H1 (cell line): Measurements from ENCODE around the gene SRCIN1. TPM values are rescaled to one million over a fixed set of nuclear protein-coding genes. Genes with fewer than 3 reads are reported as not detected.

Experiments used
- CTCF ChIA-PET: fragments of 300-600 bp; sonication (Branson Sonifier 250); formaldehyde crosslinking; loops from one replicate; lab custom pipeline; 2021; ENCODE audit not compliant: partially characterized antibody; lab: Charles Lee
- POLR2A ChIA-PET: fragments of 300-600 bp; sonication (Branson Sonifier 250); formaldehyde crosslinking; loops from one replicate; lab custom pipeline; 2021; ENCODE audit warnings: inconsistent platforms; ENCODE audit not compliant: partially characterized antibody; lab: Charles Lee
- DNase-seq, 2 experiments: peaks; one replicate each; pipeline versions ENCODE4 v3.0.0 to v3.0.0-alpha.2; 2010 to 2022; ENCODE audit warnings: low spot score in 2 of 2, low read depth in 1 of 2, mixed read lengths in 1 of 2
- FAIRE-seq: peaks from 2 replicates; lab custom pipeline; 2011; peaks lifted over from hg19 to GRCh38; lab: Jason Lieb, UNC
- H2AFZ ChIP-seq: 2 replicates; pipeline ENCODE4 v1.8.1; 2012; ENCODE audit warnings: low read length, inconsistent platforms
- H2AK5ac ChIP-seq: 2 replicates; pipeline ENCODE4 v1.6.1; 2013; ENCODE audit warnings: low read depth, low read length
- H2BK120ac ChIP-seq: replicated peaks from 2 replicates; pipeline ENCODE3; 2013; ENCODE audit warnings: low read depth, low read length, inconsistent platforms
- H2BK12ac ChIP-seq: 2 replicates; pipeline ENCODE4 v1.6.1; 2013; ENCODE audit warnings: low read depth, low read length
- H2BK15ac ChIP-seq: 2 replicates; pipeline ENCODE4 v1.6.1; 2013; ENCODE audit warnings: low read length
- H2BK20ac ChIP-seq: 2 replicates; pipeline ENCODE4 v1.6.1; 2013; ENCODE audit warnings: low read length
- H2BK5ac ChIP-seq: 2 replicates; pipeline ENCODE4 v1.6.1; 2013; ENCODE audit warnings: low read depth, low read length
- H3K14ac ChIP-seq: 2 replicates; pipeline ENCODE4 v1.6.1; 2013; ENCODE audit warnings: inconsistent platforms; ENCODE audit not compliant: insufficient read length
- H3K18ac ChIP-seq: 2 replicates; pipeline ENCODE4 v1.6.1; 2013; ENCODE audit warnings: low read length; ENCODE audit errors: extremely low read depth
- H3K23ac ChIP-seq: 2 replicates; pipeline ENCODE4 v1.6.1; 2013; ENCODE audit warnings: inconsistent platforms; ENCODE audit not compliant: insufficient read length
- H3K23me2 ChIP-seq: 2 replicates; pipeline ENCODE4 v1.6.1; 2013; ENCODE audit warnings: low read depth, low read length
- H3K27ac ChIP-seq: 2 replicates; pipeline ENCODE4 v1.6.1; 2011; ENCODE audit warnings: low read depth, low read length, inconsistent platforms
- H3K27me3 ChIP-seq, 4 experiments: replicated peaks in 1 of 4; 1 replicate in 1 of 4; 2 replicates in 3 of 4; pipeline versions ENCODE4 v1.6.1 to v1.8.1; 2011 to 2013; ENCODE audit warnings: low read length in 3 of 4, mild to moderate bottlenecking in 3 of 4, inconsistent platforms in 2 of 4, mixed read lengths in 2 of 4, moderate library complexity in 1 of 4; ENCODE audit not compliant: control insufficient read depth in 3 of 4, insufficient read depth in 3 of 4; ENCODE audit errors: extremely low read depth in 1 of 4
- H3K36me3 ChIP-seq, 4 experiments: 2 replicates each; pipeline versions ENCODE4 v1.6.1 to v1.8.1; 2011 to 2013; ENCODE audit warnings: mild to moderate bottlenecking in 4 of 4, low read length in 3 of 4, moderate library complexity in 2 of 4, control low read depth in 1 of 4, inconsistent platforms in 1 of 4; ENCODE audit not compliant: insufficient read depth in 4 of 4, control insufficient read depth in 2 of 4
- H3K4ac ChIP-seq: replicated peaks from 2 replicates; pipeline ENCODE3; 2013; ENCODE audit warnings: low read length, low read depth, mixed read lengths, inconsistent platforms; ENCODE audit not compliant: insufficient read length
- H3K4me1 ChIP-seq, 4 experiments: replicated peaks in 1 of 4; 1 replicate in 1 of 4; 2 replicates in 3 of 4; pipeline versions ENCODE4 v1.6.1 to v1.8.1; 2011 to 2013; ENCODE audit warnings: low read length in 3 of 4, inconsistent platforms in 2 of 4, mixed read lengths in 1 of 4; ENCODE audit not compliant: insufficient read depth in 4 of 4, control insufficient read depth in 3 of 4
- H3K4me2 ChIP-seq, 2 experiments: 2 replicates each; pipeline versions ENCODE4 v1.6.1 to v1.8.1; 2011 to 2013; ENCODE audit warnings: low read depth in 2 of 2, low read length in 2 of 2, control low read depth in 1 of 2, inconsistent platforms in 1 of 2, mild to moderate bottlenecking in 1 of 2; ENCODE audit not compliant: insufficient read depth in 1 of 2
- H3K4me3 ChIP-seq, 4 experiments: fragments of 200-600, 300-600 bp in 1 of 4; sonication (generic), shearing (Covaris generic), sonication (Bioruptor Twin) in 1 of 4; 2 replicates each; pipeline versions ENCODE4 v1.5.1 to v1.8.1; 2011 to 2016; ENCODE audit warnings: low read length in 4 of 4, low read depth in 3 of 4, control low read depth in 2 of 4, inconsistent platforms in 2 of 4, mild to moderate bottlenecking in 2 of 4, mixed read lengths in 1 of 4, moderate library complexity in 1 of 4; ENCODE audit not compliant: insufficient read depth in 2 of 4; ENCODE audit errors: extremely low read depth in 1 of 4
- H3K56ac ChIP-seq: replicated peaks from 2 replicates; pipeline ENCODE3; 2013; ENCODE audit warnings: low read depth, mild to moderate bottlenecking, mixed read lengths, low read length, inconsistent platforms; ENCODE audit not compliant: insufficient read length
- H3K79me1 ChIP-seq: 2 replicates; pipeline ENCODE4 v1.6.1; 2013; ENCODE audit warnings: low read depth, low read length, control low read depth
- H3K79me2 ChIP-seq, 2 experiments: 2 replicates each; pipeline versions ENCODE4 v1.6.1 to v1.8.1; 2012 to 2013; ENCODE audit warnings: low read length in 2 of 2, mild to moderate bottlenecking in 2 of 2, inconsistent platforms in 1 of 2; ENCODE audit not compliant: insufficient read depth in 2 of 2, control insufficient read depth in 1 of 2
- H3K9ac ChIP-seq, 4 experiments: replicated peaks in 1 of 4; 1 replicate in 1 of 4; 2 replicates in 3 of 4; pipeline versions ENCODE4 v1.6.1 to v1.8.1; 2011 to 2013; ENCODE audit warnings: low read depth in 3 of 4, low read length in 3 of 4, control low read depth in 2 of 4, mild to moderate bottlenecking in 2 of 4, moderate library complexity in 2 of 4, inconsistent platforms in 1 of 4; ENCODE audit errors: extremely low read depth in 1 of 4
- H3K9me3 ChIP-seq, 2 experiments: 2 replicates each; pipeline versions ENCODE4 v1.6.1 to v1.8.1; 2012 to 2013; ENCODE audit warnings: mild to moderate bottlenecking in 2 of 2, moderate library complexity in 2 of 2, control low read depth in 1 of 2, inconsistent platforms in 1 of 2, low read depth in 1 of 2, low read length in 1 of 2, mixed read lengths in 1 of 2; ENCODE audit not compliant: insufficient read depth in 2 of 2
- H4K20me1 ChIP-seq, 2 experiments: replicated peaks in 1 of 2; 2 replicates each; pipeline versions ENCODE3 to v1.8.1; 2011 to 2013; ENCODE audit warnings: inconsistent platforms in 2 of 2, low read length in 2 of 2, mild to moderate bottlenecking in 1 of 2; ENCODE audit not compliant: insufficient read depth in 2 of 2, control insufficient read depth in 1 of 2
- H4K5ac ChIP-seq: 2 replicates; pipeline ENCODE4 v1.6.1; 2013; ENCODE audit warnings: low read length, low read depth, mixed read lengths, inconsistent platforms; ENCODE audit not compliant: insufficient read length
- H4K8ac ChIP-seq: 2 replicates; pipeline ENCODE4 v1.8.0; 2013; ENCODE audit warnings: mild to moderate bottlenecking, moderate library complexity, low read length, inconsistent platforms; ENCODE audit not compliant: insufficient read depth; ENCODE audit errors: extremely low read depth
- H4K91ac ChIP-seq: replicated peaks from 2 replicates; pipeline ENCODE3; 2013; ENCODE audit warnings: low read length, mixed read lengths, inconsistent platforms; ENCODE audit not compliant: insufficient read length
- CTCF ChIP-seq, 3 experiments: IDR thresholded peaks; 1 replicate in 2 of 3; 2 replicates in 1 of 3; pipeline versions ENCODE4 v1.5.1 to v1.6.1; 2011; ENCODE audit warnings: low read length in 3 of 3, mild to moderate bottlenecking in 3 of 3, inconsistent platforms in 2 of 3, low read depth in 1 of 3, moderate library complexity in 1 of 3; ENCODE audit not compliant: insufficient read depth in 1 of 3; ENCODE audit errors: control extremely low read depth in 1 of 3
- RAD21 ChIP-seq, 2 experiments: IDR thresholded peaks in 1 of 2; conservative IDR thresholded peaks in 1 of 2; 2 replicates each; pipeline ENCODE4 v1.6.1; 2011; ENCODE audit warnings: low read depth in 2 of 2, low read length in 2 of 2, improper control_type of control experiment in 1 of 2, inconsistent platforms in 1 of 2, mild to moderate bottlenecking in 1 of 2, moderate library complexity in 1 of 2
- RNF2 ChIP-seq: fragments of 200-900, 300-1000 bp; sonication (generic); IDR thresholded peaks from 2 replicates; pipeline ENCODE4 v1.7.1; 2016; ENCODE audit warnings: borderline replicate concordance, low read depth, mild to moderate bottlenecking, antibody characterized with exemption, low read length; ENCODE audit not compliant: poor library complexity, severe bottlenecking; ENCODE audit errors: missing control alignments
- WGBS, 2 experiments: shearing (Covaris generic) in 1 of 2; methylation state at CpG; one replicate each; pipeline versions ENCODE4 v1.1.6 to v1.1.7; 2013 to 2015; ENCODE audit warnings: low lambda C conversion rate in 2 of 2, mixed read lengths in 2 of 2, inconsistent platforms in 1 of 2, low coverage in 1 of 2, missing lambda C conversion rate in 1 of 2; ENCODE audit not compliant: insufficient replicate concordance in 2 of 2, insufficient coverage in 1 of 2, insufficient read length in 1 of 2; ENCODE audit errors: extremely low coverage in 1 of 2, missing lambda C conversion rate in 1 of 2; 5-methylcytosine and 5-hydroxymethylcytosine counted together
- polyA plus RNA-seq, 7 experiments: library from polyadenylated mRNA; depleted of rRNA in 3 of 7; stranded (reverse) in 5 of 7; unstranded in 2 of 7; fragments of >200 nt in 5 of 7; fragments of 200-250 nt in 2 of 7; gene quantifications; 1 replicate in 5 of 7; 2 replicates in 1 of 7; 4 replicates in 1 of 7; pipeline versions ENCODE4 v1.2.1 to v1.2.3, GENCODE V29; 2011 to 2013; ENCODE audit warnings: missing spikeins in 2 of 7, mixed read lengths in 2 of 7
- total RNA-seq: library from RNA; stranded (reverse); fragmentation: NEBNext Ultra II Directional; extraction: Animal tissue kit (Norgen Biotek cat#: 25700); gene quantifications from 2 replicates; pipeline ENCODE4 v1.2.1, GENCODE V29; 2021

Gene SRCIN1
- total and polyA plus RNA-seq, 2 of the 8 experiments (the other 6 are each of a cell fraction or from before 2014, with no cell fraction given): 2.8 to 3.8 TPM

- H3K79me2 ChIP-seq: no peaks in the 10 kb centered on the region
- H2BK20ac ChIP-seq: no peak overlapping the region
- no peak overlapping the region for H3K14ac ChIP-seq
- no peak overlapping the region for H2AFZ ChIP-seq
- no peak overlapping the region for H3K4me3 ChIP-seq
- H4K8ac ChIP-seq: no peak overlapping the region
- H2BK120ac ChIP-seq: no peak overlapping the region
- H2AK5ac ChIP-seq: no peak overlapping the region
- no peak for TF ChIP-seq RNF2
- peak in 1 of 2 experiments; percentile 31; a peak in 2 of 4 replicates for TF ChIP-seq RAD21 (IDR thresholded peaks at IDR 0.05 in 1 of 2, conservative IDR thresholded peaks at IDR 0.05 in 1 of 2; ENCODE audit: low read depth in 2 of 2, low read length in 2 of 2)
- TF ChIP-seq CTCF (IDR thresholded peaks at IDR 0.05; ENCODE audit: control extremely low read depth in 1 of 3, insufficient read depth in 1 of 3, low read depth in 1 of 3, low read length in 3 of 3): peak; percentile 12 to 41 (median 18); a peak in 3 of 4 replicates
- FAIRE-seq (no peak), DNase-seq (no peak)
- peaks cover 11 to 24% of the 10 kb centered on the region in 2 experiments for H4K20me1 ChIP-seq
- peaks cover 7 to 27% (median 14%) of the 10 kb centered on the region in 4 experiments for H3K4me1 ChIP-seq
- H3K27ac ChIP-seq: no peak overlapping the region
- H2BK15ac ChIP-seq: peak overlapping the region; percentile 46; the same call in 1 of the 2 replicates
- no peak overlapping the region for H3K9ac ChIP-seq
- H4K91ac ChIP-seq: no peak overlapping the region
- ChIA-PET POLR2A (interaction anchor here (0.7 to 1.7 kb wide), 6 partner anchors 14 to 68 kb away, joined by 3 to 10 read pairs (median 4); no protein-coding TSS in a partner anchor), CTCF (interaction anchor here (0.6 to 5.3 kb wide), 16 partner anchors 10 to 95 kb away, joined by 3 to 65 read pairs (median 9); partner anchors contain the start of gene SRCIN1)
- no peaks in the 10 kb centered on the region for H3K79me1 ChIP-seq
- H3K23ac ChIP-seq: no peak overlapping the region
- H2BK12ac ChIP-seq: peak overlapping the region; percentile 68; the same call in 1 of the 2 replicates
- no peak overlapping the region for H4K5ac ChIP-seq
- H3K36me3 ChIP-seq: no peaks in the 10 kb centered on the region
- peaks cover 51 to 86% (median 78%) of the 10 kb centered on the region in 4 experiments for H3K27me3 ChIP-seq
- 53% methylated on average over 3 of the region's 3 CpGs; no CpG with 5 or more reads in 1 of the 2 experiments for WGBS, 2 experiments
- H3K9me3 ChIP-seq: no peaks in the 10 kb centered on the region
- no peak overlapping the region for H3K18ac ChIP-seq
- no peak overlapping the region for H2BK5ac ChIP-seq
- H3K4me2 ChIP-seq: peak overlapping the region in 1 of 2 experiments; percentile 71; a peak in 1 of 4 replicates
- H3K23me2 ChIP-seq: peaks cover 9% of the 10 kb centered on the region; the same call in 1 of the 2 replicates
- no peak overlapping the region for H3K56ac ChIP-seq
- no peak overlapping the region for H3K4ac ChIP-seq
These were observed 28.5 kb downstream of the SRCIN1 start for GRCh38 chr17:38577244-38577643.
